Stimulated activated CD4-positive, alpha-beta T cell treated with anti-CD3 and anti-CD28 coated beads, TNF-alpha, amount 100 ng/mL, for 24 hours (primary cell): Measurements from ENCODE around the gene NAT10.
"Not testable (repeated sequence)": the region's sequence is repeated elsewhere in the genome, so short reads cannot be mapped to it uniquely, and the experiment has no call there.

Experiments used
- DNase-seq, 3 experiments: peaks; one replicate each; pipeline ENCODE4 v3.0.0-alpha.2; 2020; ENCODE audit warnings: low read depth in 3 of 3

Gene NAT10

GRCh38 chr11:34105079-34105956 lies at the start of gene NAT10:
Gene NAT10 (plus strand): TSS chr11:34105629. CDS start chr11:34108226, 2,597 bp downstream.
- DNase-seq: peak; percentile 96 to 97 (median 96)

DNA sequence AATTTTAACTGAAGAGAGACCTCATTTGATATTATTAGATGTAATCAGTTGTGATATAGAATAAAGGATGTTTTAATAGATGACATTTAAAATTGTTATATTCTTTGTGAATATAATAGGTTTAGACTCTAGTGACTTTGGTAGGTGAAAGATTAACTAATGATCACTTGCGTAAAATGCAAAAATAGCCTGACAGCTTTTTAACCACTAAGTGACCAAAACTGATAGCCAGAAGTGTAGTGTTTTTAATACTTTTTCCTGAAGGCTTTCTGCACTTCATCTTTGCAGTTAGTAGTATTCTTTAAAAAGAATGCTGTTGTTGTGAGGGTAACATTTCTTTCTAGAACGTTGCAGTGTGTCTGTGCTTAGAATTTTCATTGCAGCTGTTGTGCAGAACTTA lies 48.8 kb upstream of the NAT10 start:
- DNase-seq: no peak

- DNase-seq: no peak
Measured at GRCh38 chr11:34063061-34063795, 42.2 kb upstream of the NAT10 start.

GRCh38 chr11:34064291-34064690 lies 41.1 kb upstream of the NAT10 start:
- DNase-seq: no peak

GRCh38 chr11:34065505-34066203 lies 39.8 kb upstream of the NAT10 start:
- DNase-seq: no peak

DNA sequence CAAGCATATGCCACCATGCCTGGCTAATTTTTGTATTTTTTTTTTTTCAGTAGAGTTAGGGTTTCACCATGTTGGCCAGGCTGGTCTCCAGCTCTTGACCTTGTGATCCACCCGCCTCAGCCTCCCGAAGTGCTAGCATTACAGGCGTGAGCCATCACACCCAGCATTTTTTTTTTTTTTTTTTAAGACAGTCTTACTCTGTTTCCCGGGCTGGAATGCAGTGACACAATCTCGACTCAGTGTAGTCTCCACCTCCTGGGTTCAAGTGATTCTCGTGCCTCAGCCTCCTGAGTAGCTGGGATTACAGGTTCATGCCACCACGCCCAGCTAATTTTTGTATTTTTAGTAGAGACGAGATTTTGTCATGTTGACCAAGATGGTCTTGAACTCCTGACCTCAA lies 38.7 kb upstream of the NAT10 start:
- DNase-seq: not testable (repeated sequence)

- DNase-seq: no peak
Measured at GRCh38 chr11:34067383-34068065, 37.9 kb upstream of the NAT10 start.

DNA sequence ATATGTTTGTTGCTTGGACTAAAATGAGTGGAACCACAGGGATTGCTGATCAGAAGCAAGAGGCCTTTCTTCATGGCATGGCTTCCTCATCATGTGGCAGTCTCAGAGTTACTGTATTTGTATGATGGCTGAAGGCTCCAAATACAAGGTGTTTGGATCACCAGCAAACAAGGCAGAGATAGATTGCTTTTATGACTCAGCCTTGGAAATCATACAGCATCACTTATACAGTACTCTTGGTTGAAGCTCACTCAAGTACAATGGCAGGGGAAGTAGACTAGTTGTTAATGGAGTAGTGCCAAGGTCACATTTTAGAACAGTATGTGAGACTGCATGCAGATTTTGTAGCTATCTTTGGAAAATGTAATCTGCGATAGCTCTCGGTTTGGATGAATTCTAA lies 37.3 kb upstream of the NAT10 start:
- no peak for DNase-seq

- DNase-seq: not testable (repeated sequence)
Measured at GRCh38 chr11:34071306-34071705, 34.1 kb upstream of the NAT10 start.

- no peak for DNase-seq
Measured at GRCh38 chr11:34072041-34072440, 33.4 kb upstream of the NAT10 start.

GRCh38 chr11:34072832-34073231 lies 32.6 kb upstream of the NAT10 start:
- DNase-seq: no peak

- DNase-seq: no peak
Measured at GRCh38 chr11:34074391-34074790, 31.0 kb upstream of the NAT10 start.

DNA sequence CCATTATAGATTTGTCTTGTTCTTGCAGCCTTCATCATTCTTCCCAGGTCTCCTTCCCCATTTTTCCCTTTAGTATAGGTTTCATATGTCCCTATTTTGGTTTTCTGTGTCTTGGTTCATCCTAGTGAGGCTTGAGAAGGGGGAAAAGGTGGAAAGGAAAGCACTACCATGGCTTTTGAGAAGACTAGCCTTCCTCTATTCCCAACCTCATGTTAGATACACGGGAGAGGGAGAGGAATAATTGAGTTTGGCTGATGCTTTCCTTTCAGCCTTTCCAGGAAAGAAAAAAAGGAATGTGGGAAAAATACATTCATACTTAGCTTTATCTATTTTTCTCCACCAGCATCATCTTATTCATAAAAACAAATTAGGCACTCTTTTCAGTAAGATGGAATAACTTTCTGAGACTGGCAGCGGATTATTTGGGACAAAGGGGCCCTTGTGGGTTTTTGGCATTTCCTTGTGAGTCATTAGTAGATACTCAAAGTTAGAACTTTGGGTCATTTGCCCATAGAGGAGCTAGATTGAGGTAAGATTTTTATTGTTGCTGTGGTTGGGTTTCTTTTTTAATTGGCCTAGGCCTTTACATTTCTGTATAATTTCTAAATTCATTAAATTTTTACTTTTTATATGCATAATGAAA lies 30.1 kb upstream of the NAT10 start:
- no peak for DNase-seq

- no peak for DNase-seq
Measured at GRCh38 chr11:34080609-34081008, 24.8 kb upstream of the NAT10 start.

DNA sequence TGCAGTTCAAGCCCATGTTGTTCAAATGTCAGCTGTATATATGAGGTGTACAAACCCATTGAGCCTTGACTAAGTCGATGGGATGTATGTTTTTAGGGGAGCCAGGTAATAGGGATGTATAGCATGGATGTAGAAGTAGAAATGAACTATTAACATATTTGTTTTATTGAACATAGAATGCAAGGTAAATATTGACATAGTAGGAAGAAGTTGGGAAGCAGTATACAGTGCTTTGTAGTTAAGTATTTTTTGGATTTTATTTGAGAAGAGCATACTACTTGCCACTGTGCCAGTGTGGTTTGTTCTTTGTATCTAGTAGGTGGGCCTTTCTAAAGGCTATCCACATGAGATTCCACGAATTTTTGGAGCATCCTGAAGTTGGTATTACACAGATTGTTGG lies 20.8 kb upstream of the NAT10 start:
- no peak for DNase-seq

- DNase-seq: no peak
Measured at GRCh38 chr11:34086554-34087283, 18.7 kb upstream of the NAT10 start.

DNA sequence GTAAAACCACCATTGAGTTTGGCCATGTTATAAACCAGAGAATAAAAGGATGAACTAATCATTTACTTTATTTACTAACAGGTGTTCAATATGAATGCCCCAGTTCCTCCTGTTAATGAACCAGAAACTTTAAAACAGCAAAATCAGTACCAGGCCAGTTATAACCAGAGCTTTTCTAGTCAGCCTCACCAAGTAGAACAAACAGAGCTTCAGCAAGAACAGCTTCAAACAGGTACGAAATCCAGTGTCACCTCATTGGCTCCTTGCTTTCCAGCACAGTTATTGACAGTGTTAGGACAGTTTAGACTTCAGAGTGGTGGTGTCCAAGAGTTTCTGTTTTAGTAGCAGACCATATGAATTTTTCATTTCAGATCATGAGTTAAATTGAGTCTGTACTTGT lies 13.6 kb upstream of the NAT10 start:
- DNase-seq: no peak

- DNase-seq: not testable (repeated sequence)
Measured at GRCh38 chr11:34094900-34095299, 10.5 kb upstream of the NAT10 start.

DNA sequence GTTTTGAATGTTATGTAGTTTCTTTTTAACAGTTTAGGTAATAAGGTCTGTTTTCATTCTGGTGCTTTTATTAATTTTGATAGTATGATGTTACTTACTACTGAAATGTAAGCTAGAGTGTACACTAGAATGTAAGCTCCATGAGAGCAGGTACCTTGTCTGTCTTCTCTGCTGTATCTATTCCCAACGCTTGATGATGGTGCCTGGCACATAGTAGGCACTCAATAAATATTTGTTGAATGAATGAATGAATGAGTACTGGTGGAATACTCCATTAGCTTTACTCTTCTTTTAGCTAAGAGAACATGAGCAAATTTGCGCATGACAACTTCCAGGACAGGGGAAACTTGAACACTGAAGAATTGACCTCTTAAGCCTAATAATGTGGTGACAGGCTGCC lies 6.6 kb upstream of the NAT10 start:
- DNase-seq: no peak

DNA sequence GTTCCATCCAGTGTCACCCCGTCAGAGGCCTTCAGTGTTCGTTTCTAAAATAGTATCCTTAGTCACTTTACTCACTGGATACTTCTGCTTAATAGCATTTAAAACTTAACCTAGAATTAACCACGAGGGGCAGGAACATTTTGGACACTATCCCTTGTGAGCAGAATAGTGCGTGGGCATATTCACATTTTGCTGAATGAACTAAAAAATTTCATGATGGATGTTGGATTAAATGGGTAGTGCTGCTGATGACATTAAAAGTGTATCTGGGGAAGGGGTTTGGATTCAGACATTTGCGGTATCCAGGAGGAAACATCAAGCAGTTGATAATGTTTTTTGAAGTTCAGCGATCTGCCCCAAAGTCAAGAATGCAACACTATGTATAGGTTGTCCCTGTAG lies 750 bp upstream of the NAT10 start:
- no peak for DNase-seq
